SHP77 treated with DMSO at 0.1 percent for 48 hours (cell line): ENCODE data around the gene RB1.
"Not testable (repeated sequence)": the region's sequence is repeated elsewhere in the genome, so short reads cannot be mapped to it uniquely, and the experiment has no call there.

Source experiments
- DNase-seq: peaks from one replicate; lab custom pipeline; 2025; lab: John Stamatoyannopoulos, UW

RB1 gene

DNA sequence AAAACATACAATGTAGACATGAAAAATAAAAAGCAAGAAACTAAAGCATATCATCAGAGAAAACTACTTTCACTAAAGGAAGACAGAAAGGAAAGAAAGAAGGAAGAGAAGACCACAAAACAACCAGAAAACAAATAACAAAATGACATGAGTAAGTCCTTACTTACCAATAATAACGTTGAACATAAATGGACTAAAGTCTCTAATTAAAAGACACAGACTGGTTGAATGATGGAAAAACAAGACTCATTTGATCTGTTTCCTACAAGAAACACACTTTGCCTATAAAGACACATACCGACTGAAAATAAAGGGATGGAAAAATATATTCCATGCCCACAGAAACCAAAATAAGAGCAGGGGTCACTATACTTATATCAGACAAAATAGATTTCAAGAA lies 46.0 kb downstream of the RB1 start:
- no peak for DNase-seq

DNA sequence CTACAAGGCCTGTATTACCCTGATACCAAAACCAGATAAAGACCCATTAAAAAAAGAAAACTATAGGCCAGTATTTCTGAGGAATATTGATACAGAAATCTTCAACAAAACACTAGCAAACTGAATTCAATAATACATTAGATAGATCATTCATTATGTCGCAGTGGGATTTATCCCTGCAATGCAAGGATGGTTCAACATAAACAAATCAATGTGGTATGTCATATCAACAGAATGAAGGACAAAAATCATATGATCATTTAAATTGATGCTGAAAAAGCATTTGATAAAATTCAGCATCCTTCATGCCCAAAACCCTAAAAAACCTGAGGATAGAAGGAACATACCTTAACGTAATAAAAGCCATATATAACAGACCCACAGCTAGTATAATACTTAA lies 50.0 kb downstream of the RB1 start:
- DNase-seq, result no peak

DNA sequence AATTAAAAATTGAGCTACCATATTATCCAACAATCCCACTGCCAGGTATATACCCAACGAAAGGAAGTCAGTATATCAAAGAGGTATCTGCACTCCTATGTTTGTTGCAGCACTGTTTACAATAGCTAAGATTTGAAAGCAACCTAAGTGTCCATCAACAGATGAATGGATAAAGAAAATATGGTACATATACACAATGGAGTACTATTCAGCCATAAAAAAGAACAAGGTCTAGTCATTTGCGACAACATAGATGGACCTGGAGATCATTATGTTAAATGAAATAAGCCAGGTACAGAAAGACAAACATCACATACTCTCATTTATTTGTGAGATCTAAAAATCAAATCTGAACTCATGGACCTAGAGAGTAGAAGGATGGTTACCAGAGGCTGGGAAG lies 52.0 kb downstream of the RB1 start:
- DNase-seq, result not testable (repeated sequence)

DNA sequence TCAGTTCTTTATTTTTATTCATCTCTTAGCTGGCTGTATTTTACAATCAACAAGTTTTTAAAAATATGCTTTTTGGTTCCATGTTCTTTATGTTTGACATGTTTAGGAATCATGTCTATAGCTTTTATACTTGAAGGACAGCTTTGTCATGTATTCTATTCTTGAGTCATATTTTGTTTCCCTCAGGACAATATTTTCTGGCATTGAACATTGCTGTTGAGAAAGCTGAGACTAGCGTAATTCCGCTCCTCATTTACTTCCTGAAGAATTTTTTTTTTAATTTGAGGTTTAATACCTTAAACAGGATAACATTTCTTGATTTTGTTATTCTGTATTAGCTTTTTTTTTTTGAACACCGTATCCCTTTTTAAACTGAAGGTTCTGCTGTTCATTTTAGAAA lies 53.2 kb downstream of the RB1 start:
- no peak for DNase-seq

DNA sequence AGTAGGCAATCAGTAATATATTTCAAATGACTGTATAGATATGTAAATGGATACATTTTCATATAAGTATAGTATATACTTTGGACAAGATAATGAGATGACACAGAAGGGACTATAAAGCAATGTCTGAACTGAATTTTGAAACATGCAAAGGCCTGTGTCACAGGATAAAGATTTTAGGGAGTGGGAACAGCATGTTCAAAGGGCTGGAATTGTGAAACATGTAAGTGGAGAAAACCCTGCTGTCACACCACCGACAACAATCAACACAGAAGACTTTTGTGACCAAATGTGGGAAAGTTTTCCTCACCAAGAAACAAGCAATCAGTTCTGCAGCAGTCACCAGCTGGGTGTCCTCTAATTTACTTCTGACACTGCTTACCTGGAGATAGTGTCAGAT lies 66.4 kb downstream of the RB1 start:
- no peak for DNase-seq

DNA sequence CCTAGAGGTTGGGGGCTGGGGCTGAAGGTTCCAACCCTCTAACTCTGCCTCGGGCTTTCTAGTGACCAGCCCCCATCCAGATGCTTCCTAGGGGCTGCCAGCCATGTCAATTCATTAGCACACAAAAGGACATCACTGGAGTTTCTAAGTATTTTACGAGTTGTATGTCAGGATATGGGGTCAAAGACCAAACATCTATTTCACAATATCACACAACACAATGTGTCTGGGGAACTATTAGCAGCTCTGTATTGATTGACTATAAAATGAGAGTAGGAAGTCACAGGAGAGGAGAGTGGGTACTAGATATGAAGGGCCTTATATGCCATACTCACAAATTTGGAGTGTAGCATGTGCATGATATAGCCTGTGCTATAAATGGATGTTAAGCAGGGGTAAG lies 67.3 kb downstream of the RB1 start:
- DNase-seq, result no peak

DNA sequence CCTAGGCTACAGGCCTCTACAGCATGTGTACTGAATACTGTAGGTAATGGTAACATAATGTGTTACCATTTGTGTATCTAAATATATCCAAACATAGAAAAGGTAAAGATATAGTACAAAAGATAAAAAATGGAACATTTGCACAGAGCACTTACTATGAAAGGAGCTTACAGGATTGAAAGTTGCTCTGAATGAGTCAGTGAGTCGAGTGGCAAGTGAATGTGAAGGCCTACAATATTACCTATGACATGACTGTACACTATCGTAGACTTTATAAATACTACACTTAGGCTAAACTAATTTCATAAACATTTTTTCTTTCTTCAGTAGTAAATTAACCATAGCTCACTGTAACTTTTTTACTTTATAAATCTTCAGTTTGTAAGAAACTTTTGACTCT lies 74.3 kb downstream of the RB1 start:
- DNase-seq, result no peak

DNA sequence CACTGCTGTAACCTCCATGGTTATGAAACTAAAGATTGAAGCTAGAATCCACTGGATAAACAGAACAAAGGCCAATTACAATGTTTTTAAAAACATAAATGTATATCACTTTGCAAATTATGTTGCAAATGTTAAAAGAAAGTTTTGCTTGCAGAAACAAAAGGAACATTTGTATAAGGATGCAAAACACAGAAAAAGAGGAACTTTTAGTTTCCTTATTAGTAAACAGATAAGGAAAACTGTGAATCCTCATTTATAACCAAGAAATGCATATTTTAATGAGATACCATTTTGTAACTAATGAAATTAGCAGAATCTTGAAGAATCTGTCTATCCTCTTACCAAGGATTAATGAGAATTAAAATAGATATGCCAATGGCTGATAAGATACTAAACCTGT lies 77.0 kb downstream of the RB1 start:
- DNase-seq, result no peak

DNA sequence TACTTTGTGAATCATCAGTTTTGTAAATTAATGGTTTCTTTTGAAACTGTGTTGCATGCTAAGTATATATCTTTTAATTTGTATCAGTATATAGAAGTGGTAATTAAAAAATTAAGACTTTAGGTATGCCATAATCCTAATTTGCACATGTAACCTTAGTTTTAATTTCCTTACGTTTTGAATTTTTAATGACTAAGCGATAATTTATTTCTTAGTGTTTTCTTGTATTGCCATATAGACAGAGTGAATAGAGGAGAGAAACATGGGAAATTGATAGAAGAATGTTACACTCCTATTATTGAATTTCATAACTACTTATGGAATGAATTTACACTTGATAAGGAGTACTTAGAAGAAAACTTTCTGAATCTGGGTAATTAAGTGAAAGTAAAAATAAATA lies 79.8 kb downstream of the RB1 start:
- DNase-seq, result no peak

DNA sequence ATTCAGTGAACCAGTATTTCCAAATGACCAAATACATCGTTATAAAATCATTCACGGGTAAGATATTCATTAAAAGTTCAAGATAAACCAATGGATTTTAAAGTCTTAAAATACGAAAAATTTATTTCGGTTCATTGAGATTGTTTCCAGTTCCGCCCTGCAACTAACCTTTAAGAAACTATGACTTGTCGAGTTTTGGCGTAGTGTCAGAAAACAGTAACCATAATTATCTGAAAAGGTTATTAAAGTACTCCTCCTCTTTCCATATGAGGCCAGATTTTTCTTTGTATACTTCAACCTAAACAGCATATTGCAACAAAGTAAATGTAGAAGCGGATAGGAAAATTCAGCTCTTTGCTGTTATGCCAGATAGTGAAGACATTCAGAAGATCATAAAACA lies 83.3 kb downstream of the RB1 start:
- no peak for DNase-seq

DNA sequence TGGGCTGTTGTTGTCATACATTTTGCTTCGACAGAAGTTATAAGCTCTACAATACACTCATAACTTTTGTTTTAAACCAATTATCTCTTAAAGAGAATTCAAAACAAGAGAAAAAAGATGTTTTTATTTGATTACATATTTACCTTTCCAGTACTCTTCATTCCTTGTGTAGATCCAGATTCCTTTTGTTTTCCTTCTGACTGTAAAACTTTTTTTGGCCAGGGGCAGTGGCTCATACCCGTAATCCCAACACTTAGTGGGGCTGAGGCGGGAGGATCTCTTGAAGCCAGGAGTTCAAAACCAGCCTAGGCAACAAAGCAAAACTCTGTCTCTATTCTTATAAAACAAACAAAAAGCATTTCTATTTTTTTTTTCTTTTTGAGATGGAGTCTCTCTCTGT lies 87.7 kb downstream of the RB1 start:
- no peak for DNase-seq

DNA sequence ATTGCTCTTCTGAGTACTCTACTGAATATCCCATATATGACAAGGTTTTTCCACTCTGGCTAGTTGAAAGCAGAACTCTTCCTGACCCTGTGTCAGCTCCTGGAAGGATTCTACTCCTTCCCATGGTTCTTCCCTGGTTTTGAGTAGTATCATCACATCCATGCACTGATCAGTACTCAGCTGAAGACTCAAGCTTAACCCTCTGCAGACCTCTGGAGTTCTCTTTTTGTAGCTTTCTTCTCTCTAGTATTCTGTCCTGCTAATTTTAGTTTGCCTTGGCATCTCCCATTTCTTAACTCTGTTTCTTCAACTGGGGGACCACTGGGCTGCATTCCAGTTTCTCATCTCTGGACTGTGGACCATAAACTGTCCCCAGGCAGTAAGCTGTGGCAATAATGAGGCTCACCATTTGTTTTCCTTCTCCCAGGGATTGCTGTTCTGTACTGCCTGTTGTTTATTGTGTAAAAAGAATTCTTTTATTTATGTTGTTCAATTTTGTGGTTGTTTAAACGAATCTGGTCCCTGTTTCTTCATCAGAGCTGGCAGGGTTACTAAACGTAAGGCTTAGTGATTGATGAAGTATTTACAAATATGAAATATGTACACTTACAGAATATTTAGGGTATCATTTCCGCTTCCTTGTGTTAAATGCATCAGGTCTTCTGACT lies 89.6 kb downstream of the RB1 start:
- DNase-seq, result no peak

DNA sequence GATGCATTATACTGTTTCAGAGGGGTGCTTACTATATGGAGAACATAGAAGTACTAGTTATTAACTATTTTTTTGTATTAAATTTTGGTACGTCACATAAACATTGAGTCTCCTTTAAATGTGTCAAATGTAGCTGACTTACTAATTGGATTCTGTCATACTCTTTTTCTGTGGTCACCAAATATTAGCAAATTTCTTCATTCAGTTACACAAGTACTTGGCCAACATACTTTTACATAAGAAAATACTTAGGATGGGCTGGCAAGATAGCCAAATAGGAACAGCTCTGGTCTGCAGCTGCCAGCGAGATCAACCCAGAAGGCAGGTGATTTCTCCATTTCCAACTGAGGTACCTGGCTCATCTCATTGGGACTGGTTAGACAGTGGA lies 90.1 kb downstream of the RB1 start:
- no peak for DNase-seq

DNA sequence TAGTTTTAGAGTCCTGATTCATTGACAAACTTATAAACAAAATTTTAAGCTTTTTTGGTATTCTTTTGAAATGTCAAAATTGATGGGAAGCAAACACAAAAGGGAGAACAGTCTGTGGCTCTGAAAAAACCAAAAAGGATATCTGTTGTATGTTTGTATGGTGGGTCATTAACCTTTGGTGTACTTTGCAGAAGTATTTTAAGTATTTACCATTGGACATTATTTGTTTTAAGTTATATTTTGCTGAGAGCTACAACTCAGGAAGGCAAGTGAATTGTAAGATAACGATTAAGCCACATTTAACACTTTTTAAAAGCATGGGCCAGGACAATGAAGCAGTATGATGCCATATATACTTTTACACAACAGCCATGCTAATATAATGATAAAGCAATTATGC lies 94.2 kb downstream of the RB1 start:
- DNase-seq, result no peak

DNA sequence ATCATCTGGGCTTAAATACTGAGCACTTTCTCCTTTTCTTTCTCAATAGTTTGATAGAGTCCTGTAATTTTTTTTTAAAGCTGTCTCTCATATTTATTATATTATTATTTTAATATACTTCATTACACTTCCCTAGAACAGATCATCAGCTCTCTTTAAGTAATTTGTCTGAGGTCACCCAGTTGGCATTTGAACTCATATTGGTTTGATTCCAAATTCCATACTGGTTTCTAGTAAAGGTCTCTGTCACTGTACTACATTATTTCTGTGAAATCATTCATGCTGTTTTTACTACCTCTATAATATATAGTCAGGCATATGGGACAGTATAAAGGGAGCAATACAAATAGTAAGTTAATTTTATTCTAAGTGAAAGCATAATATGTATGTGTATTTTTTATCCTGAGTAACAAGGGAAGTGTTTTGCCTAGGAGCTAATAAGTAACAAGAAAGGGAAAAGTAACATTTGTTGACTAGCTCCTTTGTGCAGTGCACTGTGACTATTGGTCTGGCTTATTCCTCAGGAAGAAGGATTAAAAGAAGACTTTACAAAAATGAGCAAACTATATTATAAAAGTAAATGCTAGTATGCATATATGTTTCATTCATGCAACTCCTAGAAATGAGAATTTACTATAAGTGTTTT lies 95.0 kb downstream of the RB1 start:
- no peak for DNase-seq

DNA sequence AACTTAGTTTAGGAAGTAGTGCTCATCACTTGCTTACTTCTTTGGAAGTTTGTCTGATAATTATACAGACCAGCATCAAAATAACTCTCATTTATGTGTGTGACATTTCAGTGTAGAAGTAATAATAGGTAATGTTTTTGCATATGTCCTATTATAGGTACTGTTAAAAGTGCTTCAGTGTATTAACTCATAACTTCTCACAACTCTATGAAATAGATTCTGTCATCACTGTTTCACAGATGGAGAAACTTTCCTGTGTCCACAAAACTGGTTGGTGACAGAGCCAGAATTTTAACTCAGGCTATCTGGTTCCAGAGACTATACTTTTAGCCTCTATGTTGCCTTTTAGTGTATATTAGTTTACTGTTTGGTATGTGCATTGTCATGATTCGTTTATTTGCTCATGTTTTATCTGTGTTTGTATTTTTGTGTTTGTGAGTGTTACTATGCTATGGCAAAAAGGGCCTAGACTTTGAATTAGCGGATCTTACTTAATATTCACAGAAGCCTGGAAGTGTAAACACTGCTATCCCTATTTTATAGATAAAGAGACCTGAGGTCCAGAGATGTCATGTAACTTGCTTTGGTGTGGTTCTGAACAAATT lies 96.6 kb downstream of the RB1 start:
- no peak for DNase-seq

DNA sequence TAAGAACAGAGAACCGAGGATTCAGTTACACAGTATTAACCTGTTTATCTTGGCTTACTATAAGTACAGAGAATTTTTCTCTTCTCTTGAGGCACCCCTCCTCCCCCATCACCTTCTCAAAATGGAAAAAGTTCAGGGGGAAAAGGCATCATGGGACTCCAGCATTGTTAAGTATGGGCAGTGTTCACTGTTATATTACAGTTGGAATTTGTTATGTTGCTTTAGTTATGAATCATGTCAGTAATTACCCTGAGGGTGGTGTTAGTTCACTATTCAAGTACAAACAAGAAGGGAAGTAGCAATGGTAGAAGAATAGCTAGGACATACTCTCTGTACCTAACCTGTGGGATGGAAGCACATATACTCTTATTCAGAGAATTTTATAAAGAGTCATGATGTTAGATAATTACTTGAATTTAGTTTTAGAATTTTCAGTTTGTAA lies 97.3 kb downstream of the RB1 start:
- DNase-seq, result no peak

DNA sequence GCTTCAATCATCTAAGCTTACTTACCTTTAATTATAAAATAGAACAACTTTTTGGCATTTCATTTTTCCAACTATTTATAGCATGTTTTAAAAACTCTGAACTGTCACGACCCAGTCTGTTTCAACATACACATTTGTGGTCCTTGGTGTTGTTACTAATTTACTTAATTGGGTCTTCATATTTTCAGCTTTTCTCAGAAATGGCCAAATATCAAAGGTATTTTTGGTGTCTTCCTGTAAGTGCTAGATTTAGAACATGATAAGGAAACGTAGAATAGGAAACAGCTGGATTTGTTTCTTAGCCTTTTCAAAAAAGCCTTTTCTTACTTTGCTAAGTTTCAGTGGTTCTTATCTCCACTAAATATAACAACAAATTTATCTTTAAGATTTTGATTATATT lies 97.9 kb downstream of the RB1 start:
- no peak for DNase-seq

DNA sequence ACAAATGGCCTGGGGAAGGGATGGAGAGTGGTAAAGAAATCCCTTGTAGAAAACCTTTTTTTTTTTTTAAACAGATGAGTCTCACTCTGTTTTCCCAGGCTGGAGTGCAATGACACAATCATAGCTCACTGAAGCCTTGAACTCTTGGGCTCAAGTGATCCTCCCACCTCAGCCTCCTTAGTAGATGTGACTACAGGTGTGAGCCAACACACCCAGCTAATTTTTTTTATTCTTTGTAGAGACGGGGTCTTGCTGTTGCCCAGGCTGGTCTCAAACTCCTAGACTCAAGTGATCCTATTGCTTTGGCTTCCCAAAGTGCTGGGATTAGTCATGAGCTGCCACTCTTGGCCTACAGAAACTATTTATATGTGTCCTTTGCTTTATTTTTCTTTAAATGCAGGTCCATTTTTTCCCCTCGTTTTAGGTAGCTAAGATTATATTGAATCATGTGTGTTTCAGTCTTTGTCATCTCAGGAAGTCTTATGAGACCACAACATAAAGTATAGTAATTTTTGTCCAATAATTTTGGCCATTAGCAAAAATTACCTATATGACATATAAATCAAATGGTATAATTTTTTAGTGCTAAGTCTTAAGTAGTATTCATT lies 98.9 kb downstream of the RB1 start:
- no peak for DNase-seq

DNA sequence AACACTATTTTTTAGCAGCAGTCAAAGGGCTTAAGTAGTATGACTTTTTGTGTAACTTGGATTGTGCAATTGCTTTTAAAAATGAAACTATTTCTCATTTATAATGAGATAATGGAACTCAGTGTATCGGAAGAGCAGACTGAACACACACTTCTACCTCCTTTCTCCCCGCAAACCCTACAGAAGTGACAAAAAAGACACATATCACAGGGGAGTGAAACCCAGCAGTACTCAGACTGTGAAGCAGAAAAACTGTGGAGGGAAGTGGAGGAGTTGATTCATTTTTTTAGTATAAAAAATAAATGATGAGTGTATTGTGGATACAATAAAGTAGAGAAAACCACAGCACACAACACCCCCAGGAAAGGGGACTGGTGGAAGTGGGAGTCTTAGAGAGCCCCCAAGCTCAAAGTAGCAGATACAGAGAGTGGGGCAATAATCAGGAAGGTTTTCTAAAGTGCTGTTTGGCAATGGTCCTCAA lies 99.6 kb downstream of the RB1 start:
- no peak for DNase-seq

DNA sequence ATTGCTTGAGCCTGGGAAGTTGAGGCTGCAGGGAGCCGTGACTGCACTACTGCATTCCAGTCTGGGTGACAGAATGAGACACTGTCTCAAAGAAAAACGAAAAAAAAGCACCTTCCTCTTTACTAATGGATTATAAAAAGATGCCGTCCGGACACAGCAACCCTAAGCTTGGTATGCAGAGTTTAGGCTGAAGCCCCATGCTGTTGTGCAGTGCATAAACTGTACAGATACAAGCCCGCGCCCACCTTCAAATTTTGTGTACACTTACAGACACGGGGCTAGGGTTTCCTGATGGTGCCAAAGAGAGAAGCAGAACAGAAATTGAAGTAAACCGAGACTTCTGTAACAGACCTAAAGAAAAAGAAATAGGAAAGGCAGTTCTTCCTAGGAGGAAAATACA lies 100.4 kb downstream of the RB1 start:
- DNase-seq, result no peak

DNA sequence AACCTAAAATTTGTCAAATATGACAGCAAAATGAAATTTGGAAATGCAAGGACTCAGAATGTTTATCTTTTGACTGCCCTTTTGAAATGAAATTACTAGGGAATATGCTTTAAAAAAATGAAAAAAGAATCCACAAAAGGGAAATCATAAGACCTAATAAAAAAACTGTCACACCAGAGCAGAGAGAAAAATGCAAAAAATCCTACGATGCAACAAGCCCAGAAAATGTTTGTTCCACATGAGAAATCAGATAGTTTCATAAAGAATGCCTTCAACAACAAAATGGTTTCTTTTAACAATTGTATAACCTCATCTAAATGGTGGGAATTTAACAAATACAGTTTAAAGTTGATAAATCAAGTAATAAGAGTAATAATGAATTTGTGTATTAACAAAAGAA lies 101.4 kb downstream of the RB1 start:
- no peak for DNase-seq

DNA sequence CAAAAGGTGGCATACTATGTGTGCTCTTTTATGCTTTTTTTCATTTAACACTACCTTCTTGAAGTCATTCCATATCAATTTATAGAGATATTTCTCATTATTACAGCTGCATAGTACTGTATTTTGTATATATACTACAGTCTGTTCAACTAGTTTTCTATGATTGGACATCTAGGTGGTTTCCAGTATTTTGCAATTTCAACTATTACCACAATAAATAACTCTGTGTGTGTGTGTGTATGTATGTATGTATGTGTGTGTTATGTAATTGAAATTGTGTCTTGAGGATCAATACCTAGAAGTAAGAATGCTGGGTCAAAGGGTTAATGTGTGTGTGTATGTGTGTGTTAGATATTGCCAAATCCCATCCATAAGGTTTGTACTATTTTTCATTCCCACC lies 102.3 kb downstream of the RB1 start:
- no peak for DNase-seq
